ENCODE measurements around the gene CLEC1A. TPM values are rescaled to one million over a fixed set of nuclear protein-coding genes. Genes with fewer than 3 reads are reported as not detected.
A peak's percentile ranks its signal among the peaks of the same experiment; 100 is the strongest.

The CLEC1A gene
- total RNA-seq, 1 donor from 2014 or later, result not detected

GRCh38 chr12:10101042-10101579 lies 2.3 kb upstream of the CLEC1A start:
- FAIRE-seq, result peak; percentile 89
- Histone ChIP-seq H3K4me3 (ENCODE audit: low read depth, low read length) (no peak overlapping the region), H3K27me3 (ENCODE audit: control insufficient read depth, insufficient read depth, low read length) (no peaks in the 10 kb centered on the region), H3K36me3 (ENCODE audit: control insufficient read depth, insufficient read depth, low read length) (no peaks in the 10 kb centered on the region)
- DNase-seq (ENCODE audit: low read depth), result peak; percentile 55
- no peak for TF ChIP-seq CTCF (IDR thresholded peaks at IDR 0.05; ENCODE audit: insufficient read depth, low read length, severe bottlenecking)

DNA sequence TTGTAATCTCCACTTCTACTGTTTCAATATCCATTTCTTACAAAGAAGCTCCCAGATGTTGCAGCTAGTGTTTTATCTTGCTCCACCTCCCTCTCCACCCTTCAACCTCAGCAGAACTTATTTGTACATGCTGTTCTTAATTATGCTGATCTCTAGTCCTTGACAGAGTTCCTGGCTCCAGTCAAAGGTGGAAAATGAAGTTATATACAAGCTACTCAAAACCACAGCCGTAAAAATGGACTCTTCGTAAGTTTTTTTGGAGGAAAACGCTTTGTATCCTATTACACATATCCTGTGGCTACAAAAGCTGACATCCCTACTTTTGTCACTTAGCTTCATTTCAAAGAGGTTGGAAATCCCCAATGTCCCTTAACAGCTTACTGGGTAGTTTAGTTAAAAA lies 1.3 kb downstream of the CLEC1A start:
- no peak for TF ChIP-seq CTCF (IDR thresholded peaks at IDR 0.05; ENCODE audit: insufficient read depth, low read length, severe bottlenecking)
- Histone ChIP-seq H3K4me3 (ENCODE audit: low read depth, low read length) (no peak overlapping the region), H3K36me3 (ENCODE audit: control insufficient read depth, insufficient read depth, low read length) (no peaks in the 10 kb centered on the region), H3K27me3 (ENCODE audit: control insufficient read depth, insufficient read depth, low read length) (no peaks in the 10 kb centered on the region)
- DNase-seq (ENCODE audit: low read depth) (no peak), FAIRE-seq (no peak)

DNA sequence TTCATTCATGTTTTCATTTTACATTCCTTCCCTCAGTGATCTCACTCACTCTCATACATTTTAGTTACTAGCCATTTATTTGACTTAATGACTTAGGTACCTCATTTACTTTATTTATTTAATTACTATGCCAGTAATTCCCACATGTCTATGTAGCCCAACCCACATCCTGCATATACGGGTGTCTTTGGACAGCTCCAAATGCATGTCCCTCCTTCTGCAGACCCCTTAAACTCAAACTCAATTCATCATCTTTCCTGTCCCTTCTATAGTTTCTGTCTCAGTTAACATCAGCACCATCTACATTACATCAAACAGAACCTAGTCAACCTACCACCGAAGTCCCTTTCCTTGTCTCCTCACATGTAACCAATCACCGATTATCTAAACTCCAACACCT lies 2.8 kb downstream of the CLEC1A start:
- TF ChIP-seq CTCF (IDR thresholded peaks at IDR 0.05; ENCODE audit: insufficient read depth, low read length, severe bottlenecking), result no peak
- Histone ChIP-seq H3K27me3 (ENCODE audit: control insufficient read depth, insufficient read depth, low read length) (no peaks in the 10 kb centered on the region), H3K36me3 (ENCODE audit: control insufficient read depth, insufficient read depth, low read length) (no peaks in the 10 kb centered on the region), H3K4me3 (ENCODE audit: low read depth, low read length) (no peak overlapping the region)
- no peak for DNase-seq (ENCODE audit: low read depth)
- FAIRE-seq, result no peak

DNA sequence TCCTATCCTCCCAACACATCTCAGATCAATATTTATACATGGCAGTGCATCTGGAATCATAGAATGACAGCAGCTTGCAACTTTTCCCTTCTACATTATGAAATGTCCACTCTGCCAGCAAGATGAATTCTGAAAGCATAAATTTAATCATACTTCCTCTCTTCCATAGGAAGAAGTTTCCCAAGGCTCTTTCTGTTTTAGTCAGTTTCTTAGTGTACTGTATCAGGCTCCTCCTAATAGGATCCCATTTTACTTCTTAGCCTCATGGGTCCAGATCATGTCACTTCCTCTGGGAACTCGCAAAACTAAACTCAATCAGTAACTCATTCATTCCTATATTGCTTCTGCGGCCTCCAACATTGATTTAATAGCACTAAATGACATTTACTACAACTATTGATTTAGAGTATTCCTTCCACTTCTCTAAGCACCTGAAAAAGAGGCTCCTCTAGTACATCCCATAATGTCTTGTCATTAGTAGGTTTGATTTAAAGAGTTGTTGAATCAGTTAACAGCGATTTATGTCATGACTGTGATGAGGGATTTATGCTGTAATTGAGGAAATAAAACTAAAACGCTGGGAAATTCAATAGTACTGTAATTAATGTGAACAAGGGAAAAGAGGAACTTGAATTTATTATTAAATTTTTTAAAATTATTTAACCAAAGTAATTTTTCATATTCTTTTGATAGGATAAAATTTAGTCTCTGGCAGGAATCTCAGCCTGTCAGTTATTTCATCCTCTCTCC lies 4.0 kb downstream of the CLEC1A start:
- Histone ChIP-seq H3K36me3 (ENCODE audit: control insufficient read depth, insufficient read depth, low read length) (no peaks in the 10 kb centered on the region), H3K27me3 (ENCODE audit: control insufficient read depth, insufficient read depth, low read length) (no peaks in the 10 kb centered on the region), H3K4me3 (ENCODE audit: low read depth, low read length) (no peak overlapping the region)
- DNase-seq (ENCODE audit: low read depth), result no peak
- FAIRE-seq, result no peak
- TF ChIP-seq CTCF (IDR thresholded peaks at IDR 0.05; ENCODE audit: insufficient read depth, low read length, severe bottlenecking), result no peak

- TF ChIP-seq CTCF (IDR thresholded peaks at IDR 0.05; ENCODE audit: insufficient read depth, low read length, severe bottlenecking), result no peak
- Histone ChIP-seq H3K36me3 (ENCODE audit: control insufficient read depth, insufficient read depth, low read length) (no peaks in the 10 kb centered on the region), H3K4me3 (ENCODE audit: low read depth, low read length) (no peak overlapping the region), H3K27me3 (ENCODE audit: control insufficient read depth, insufficient read depth, low read length) (no peaks in the 10 kb centered on the region)
- FAIRE-seq (no peak), DNase-seq (ENCODE audit: low read depth) (no peak)
Observed at GRCh38 chr12:10088955-10089900, 9.6 kb downstream of the CLEC1A start.

Measured in bronchial epithelial cell (primary cell).